Naive B cell (primary cell): Measurements from ENCODE around the gene C14orf132. TPM values are rescaled to one million over a fixed set of nuclear protein-coding genes. Genes with fewer than 3 reads are reported as not detected.

ENCODE experiments used
- ATAC-seq, 2 donors: fragments of 150-1000 bp; cut with Tn5 transposase; 2 replicates each; pipeline ENCODE4 v1.10.0; 2021; ENCODE audit warnings: low read depth in 2 of 2, mild to moderate bottlenecking in 2 of 2, moderate library complexity in 2 of 2
- DNase-seq: peaks from one replicate; pipeline ENCODE4 v3.0.0; 2022
- H3K27ac Mint-ChIP-seq, 6 donors: one replicate each; pipeline ENCODE4 v1.8.0; 2020 to 2022; ENCODE audit warnings: mild to moderate bottlenecking in 6 of 6, mixed read lengths in 6 of 6, moderate library complexity in 5 of 6, inconsistent platforms in 2 of 6
- H3K27me3 Mint-ChIP-seq, 3 donors: one replicate each; pipeline ENCODE4 v1.8.0; 2021 to 2022; ENCODE audit warnings: mixed read lengths in 3 of 3, mild to moderate bottlenecking in 1 of 3
- H3K36me3 Mint-ChIP-seq, 2 donors: one replicate each; pipeline ENCODE4 v1.8.0; 2020 to 2022; ENCODE audit warnings: mixed read lengths in 2 of 2, inconsistent platforms in 1 of 2, mild to moderate bottlenecking in 1 of 2
- H3K4me1 Mint-ChIP-seq, 3 donors: one replicate each; pipeline ENCODE4 v1.8.0; 2020 to 2022; ENCODE audit warnings: mixed read lengths in 3 of 3, inconsistent platforms in 1 of 3, mild to moderate bottlenecking in 1 of 3, moderate library complexity in 1 of 3
- H3K4me3 Mint-ChIP-seq, 8 donors: one replicate each; pipeline ENCODE4 v1.8.0; 2020 to 2022; ENCODE audit warnings: mild to moderate bottlenecking in 8 of 8, mixed read lengths in 8 of 8, moderate library complexity in 8 of 8, inconsistent platforms in 2 of 8
- H3K9me3 Mint-ChIP-seq, 7 donors: one replicate each; pipeline ENCODE4 v1.8.0; 2020 to 2022; ENCODE audit warnings: mixed read lengths in 7 of 7, mild to moderate bottlenecking in 5 of 7, inconsistent platforms in 2 of 7, moderate library complexity in 1 of 7
- polyA plus RNA-seq, 6 donors: library from polyadenylated mRNA; unstranded; fragments of 300-500 nt; fragmentation: Illumina TruSeq; gene quantifications; one replicate each; pipeline ENCODE4 v1.2.3, GENCODE V29; 2021; ENCODE audit warnings: low read depth in 6 of 6

C14orf132 gene
- polyA plus RNA-seq, 6 donors from 2014 or later: 0.28 to 0.87 (median 0.71) TPM; not detected in 2

GRCh38 chr14:96095058-96095457 lies 55.9 kb downstream of the C14orf132 start:
- Mint-ChIP-seq H3K4me1 (peaks cover 0 to 2% (median 0%) of the 10 kb centered on the region in 3 donors), H3K4me3 (no peak overlapping the region), H3K9me3 (no peaks in the 10 kb centered on the region), H3K27ac (no peak overlapping the region), H3K36me3 (no peaks in the 10 kb centered on the region), H3K27me3 (peaks cover 14 to 19% (median 17%) of the 10 kb centered on the region in 3 donors)
- ATAC-seq (no peak), DNase-seq (no peak)

GRCh38 chr14:96095581-96096476 lies 56.7 kb downstream of the C14orf132 start:
- no peak overlapping the region for H3K4me3 Mint-ChIP-seq
- H3K9me3 Mint-ChIP-seq: no peaks in the 10 kb centered on the region
- H3K27me3 Mint-ChIP-seq: peaks cover 14 to 19% (median 17%) of the 10 kb centered on the region in 3 donors
- H3K4me1 Mint-ChIP-seq: peaks cover 2 to 6% (median 5%) of the 10 kb centered on the region in 3 donors
- peak overlapping the region in 1 of 6 donors; percentile 44 for H3K27ac Mint-ChIP-seq
- DNase-seq (no peak), ATAC-seq (no peak)
- no peaks in the 10 kb centered on the region for H3K36me3 Mint-ChIP-seq

GRCh38 chr14:96096639-96097610 lies 57.8 kb downstream of the C14orf132 start:
- no peak overlapping the region for H3K27ac Mint-ChIP-seq
- peak overlapping the region in 1 of 8 donors; percentile 21 for H3K4me3 Mint-ChIP-seq
- DNase-seq (no peak), ATAC-seq (no peak)
- no peaks in the 10 kb centered on the region for H3K9me3 Mint-ChIP-seq
- H3K27me3 Mint-ChIP-seq: peaks cover 12 to 14% (median 14%) of the 10 kb centered on the region in 3 donors
- H3K36me3 Mint-ChIP-seq: no peaks in the 10 kb centered on the region
- H3K4me1 Mint-ChIP-seq: peaks cover 2 to 13% (median 9%) of the 10 kb centered on the region in 3 donors

GRCh38 chr14:96097752-96098151 lies 58.6 kb downstream of the C14orf132 start:
- Mint-ChIP-seq H3K4me3 (no peak overlapping the region), H3K9me3 (no peaks in the 10 kb centered on the region), H3K4me1 (peaks cover 2 to 13% (median 9%) of the 10 kb centered on the region in 3 donors), H3K36me3 (no peaks in the 10 kb centered on the region), H3K27me3 (peaks cover 12 to 14% (median 14%) of the 10 kb centered on the region in 3 donors), H3K27ac (no peak overlapping the region)
- ATAC-seq (no peak), DNase-seq (no peak)

- Mint-ChIP-seq H3K36me3 (no peaks in the 10 kb centered on the region), H3K4me3 (no peak overlapping the region), H3K27me3 (peaks cover 12 to 14% (median 13%) of the 10 kb centered on the region in 3 donors), H3K27ac (no peak overlapping the region), H3K4me1 (peaks cover 2 to 13% (median 9%) of the 10 kb centered on the region in 3 donors), H3K9me3 (no peaks in the 10 kb centered on the region)
- DNase-seq (no peak), ATAC-seq (no peak)
Observed at GRCh38 chr14:96098309-96098998, 59.3 kb downstream of the C14orf132 start.

- no peak for DNase-seq
- Mint-ChIP-seq H3K4me3 (no peak overlapping the region), H3K27ac (no peak overlapping the region), H3K4me1 (peaks cover 2 to 13% (median 9%) of the 10 kb centered on the region in 3 donors), H3K36me3 (no peaks in the 10 kb centered on the region), H3K27me3 (peaks cover 7 to 11% (median 8%) of the 10 kb centered on the region in 3 donors), H3K9me3 (peaks cover 0 to under 1% (median 0%) of the 10 kb centered on the region in 7 donors)
- no peak for ATAC-seq
Observed at GRCh38 chr14:96098999-96099335, 59.8 kb downstream of the C14orf132 start.

- H3K9me3 Mint-ChIP-seq: peaks cover 0 to 2% (median 0%) of the 10 kb centered on the region in 7 donors
- no peaks in the 10 kb centered on the region for H3K36me3 Mint-ChIP-seq
- DNase-seq (peak; percentile 67), ATAC-seq (peak; percentile 73 to 76)
- H3K4me3 Mint-ChIP-seq: no peak overlapping the region
- H3K27me3 Mint-ChIP-seq: peaks cover 0 to 9% (median 0%) of the 10 kb centered on the region in 3 donors
- peak overlapping the region in 1 of 6 donors; percentile 43 for H3K27ac Mint-ChIP-seq
- peaks cover 2 to 13% (median 9%) of the 10 kb centered on the region in 3 donors for H3K4me1 Mint-ChIP-seq
Observed at GRCh38 chr14:96100161-96101064, 61.3 kb downstream of the C14orf132 start.

GRCh38 chr14:96102081-96102856 lies 63.1 kb downstream of the C14orf132 start:
- H3K4me3 Mint-ChIP-seq: peak overlapping the region in 1 of 8 donors; percentile 52
- no peak overlapping the region for H3K27ac Mint-ChIP-seq

GRCh38 chr14:96103075-96103474 lies 63.9 kb downstream of the C14orf132 start:
- ATAC-seq: no peak
- Mint-ChIP-seq H3K36me3 (no peaks in the 10 kb centered on the region), H3K4me1 (peaks cover 2 to 13% (median 13%) of the 10 kb centered on the region in 3 donors), H3K9me3 (peaks cover 0 to 2% (median 0%) of the 10 kb centered on the region in 7 donors), H3K4me3 (no peak overlapping the region), H3K27me3 (peaks cover 4 to 14% (median 12%) of the 10 kb centered on the region in 3 donors), H3K27ac (no peak overlapping the region)
- no peak for DNase-seq

More at GRCh38 chr14:96102081-96102856, 63.1 kb downstream of the C14orf132 start:
- DNase-seq (no peak), ATAC-seq (no peak)
- H3K27me3 Mint-ChIP-seq: peaks cover 4 to 8% (median 6%) of the 10 kb centered on the region in 3 donors
- H3K9me3 Mint-ChIP-seq: peaks cover 0 to 2% (median 0%) of the 10 kb centered on the region in 7 donors
- H3K4me1 Mint-ChIP-seq: peaks cover 2 to 13% (median 9%) of the 10 kb centered on the region in 3 donors
- H3K36me3 Mint-ChIP-seq: no peaks in the 10 kb centered on the region

- no peak overlapping the region for H3K4me3 Mint-ChIP-seq
- peaks cover 1 to 13% (median 13%) of the 10 kb centered on the region in 3 donors for H3K4me1 Mint-ChIP-seq
- H3K9me3 Mint-ChIP-seq: peaks cover 0 to 2% (median 0%) of the 10 kb centered on the region in 7 donors
- H3K27me3 Mint-ChIP-seq: peaks cover 4 to 19% (median 19%) of the 10 kb centered on the region in 3 donors
- peaks cover 0 to under 1% of the 10 kb centered on the region in 2 donors for H3K36me3 Mint-ChIP-seq
- H3K27ac Mint-ChIP-seq: no peak overlapping the region
- ATAC-seq: no peak
- DNase-seq: no peak
Observed at GRCh38 chr14:96103560-96104460, 64.6 kb downstream of the C14orf132 start.
